Ascending aorta (tissue), 2 donors: ENCODE results near the gene SINHCAF. TPM values are rescaled to one million over a fixed set of nuclear protein-coding genes. Genes with fewer than 3 reads are reported as not detected.

Experiments used
- DNase-seq, 2 donors: peaks; one replicate each; pipeline ENCODE4 v3.0.0-alpha.2; 2019; ENCODE audit warnings: low spot score in 2 of 2
- H3K27ac ChIP-seq, 2 donors: fragments of 200-600 bp; sonication (generic); one replicate each; pipeline ENCODE4 v1.5.1; 2016 to 2017; ENCODE audit warnings: mild to moderate bottlenecking in 1 of 2
- H3K27me3 ChIP-seq: fragments of 200-600 bp; sonication (generic); one replicate; pipeline ENCODE4 v1.5.1; 2017
- H3K36me3 ChIP-seq, 2 donors: fragments of 200-600 bp; sonication (generic); one replicate each; pipeline ENCODE4 v1.5.1; 2016
- H3K4me1 ChIP-seq, 2 donors: fragments of 200-600 bp; sonication (generic); one replicate each; pipeline ENCODE4 v1.5.1; 2016 to 2017; ENCODE audit warnings: mild to moderate bottlenecking in 1 of 2
- H3K4me3 ChIP-seq, 2 donors: fragments of 200-600 bp; sonication (generic); one replicate each; pipeline ENCODE4 v1.5.1; 2016 to 2017; ENCODE audit warnings: mild to moderate bottlenecking in 1 of 2
- H3K9me3 ChIP-seq, 2 donors: fragments of 200-600 bp; sonication (generic); one replicate each; pipeline ENCODE4 v1.5.1; 2016
- CTCF ChIP-seq, 3 experiments: fragments of 200-600 bp in 2 of 3; fragments of 450-650 bp in 1 of 3; sonication (generic) in 2 of 3; IDR thresholded peaks; one replicate each; pipeline ENCODE4 v1.5.1; 2016 to 2019; ENCODE audit warnings: antibody characterized with exemption in 3 of 3, mild to moderate bottlenecking in 1 of 3, moderate library complexity in 1 of 3
- intact Hi-C: fragments of 100-400 bp; cut with DNase I; formaldehyde crosslinking; loops from one replicate; pipeline ENCODE4 v1.15.1; 2023
- total RNA-seq: library from RNA; depleted of rRNA; stranded (reverse); fragments of >200 nt; gene quantifications from one replicate; pipeline ENCODE4 v1.1.0, GENCODE V29; 2016

Gene SINHCAF
- total RNA-seq, 1 donor from 2014 or later: 10.9 TPM

- H3K9me3 ChIP-seq: no peaks in the 10 kb centered on the region
- no peaks in the 10 kb centered on the region for H3K4me1 ChIP-seq
- no peak for TF ChIP-seq CTCF (IDR thresholded peaks at IDR 0.05)
- H3K27me3 ChIP-seq: no peaks in the 10 kb centered on the region
- H3K36me3 ChIP-seq: no peaks in the 10 kb centered on the region
- DNase-seq: no peak
- intact Hi-C loops: no loop called here
- H3K4me3 ChIP-seq: no peak overlapping the region
- no peak overlapping the region for H3K27ac ChIP-seq
Observed at GRCh38 chr12:31311634-31312258, 14.2 kb downstream of the SINHCAF start.

GRCh38 chr12:31310488-31310887 is 15.5 kb downstream of the SINHCAF start:
- H3K4me3 ChIP-seq: no peak overlapping the region
- no peak for DNase-seq
- intact Hi-C loops: no loop called here
- no peaks in the 10 kb centered on the region for H3K27me3 ChIP-seq
- H3K27ac ChIP-seq: no peak overlapping the region
- no peaks in the 10 kb centered on the region for H3K36me3 ChIP-seq
- H3K9me3 ChIP-seq: no peaks in the 10 kb centered on the region
- no peaks in the 10 kb centered on the region for H3K4me1 ChIP-seq
- no peak for TF ChIP-seq CTCF (IDR thresholded peaks at IDR 0.05)

- Histone ChIP-seq H3K36me3 (peaks cover 0 to 6% of the 10 kb centered on the region in 2 donors), H3K27me3 (no peaks in the 10 kb centered on the region), H3K4me1 (no peaks in the 10 kb centered on the region), H3K27ac (no peak overlapping the region), H3K4me3 (no peak overlapping the region), H3K9me3 (no peaks in the 10 kb centered on the region)
- TF ChIP-seq CTCF (IDR thresholded peaks at IDR 0.05): no peak
- DNase-seq: no peak
- intact Hi-C loops: no loop called here
Observed at GRCh38 chr12:31309279-31309678, 16.7 kb downstream of the SINHCAF start.

GRCh38 chr12:31308116-31308515 is 17.8 kb downstream of the SINHCAF start:
- Histone ChIP-seq H3K27me3 (no peaks in the 10 kb centered on the region), H3K36me3 (peaks cover 0 to 11% of the 10 kb centered on the region in 2 donors), H3K27ac (no peak overlapping the region), H3K4me3 (no peak overlapping the region), H3K9me3 (no peaks in the 10 kb centered on the region), H3K4me1 (no peaks in the 10 kb centered on the region)
- TF ChIP-seq CTCF (IDR thresholded peaks at IDR 0.05): no peak
- no peak for DNase-seq
- intact Hi-C loops: no loop called here

GRCh38 chr12:31306866-31307265 is 19.1 kb downstream of the SINHCAF start:
- no peak overlapping the region for H3K4me3 ChIP-seq
- peaks cover 0 to 11% of the 10 kb centered on the region in 2 donors for H3K36me3 ChIP-seq
- no peak overlapping the region for H3K27ac ChIP-seq
- H3K27me3 ChIP-seq: no peaks in the 10 kb centered on the region
- intact Hi-C loops: no loop called here
- TF ChIP-seq CTCF (IDR thresholded peaks at IDR 0.05): no peak
- no peaks in the 10 kb centered on the region for H3K9me3 ChIP-seq
- no peak for DNase-seq
- no peaks in the 10 kb centered on the region for H3K4me1 ChIP-seq

- intact Hi-C loops: no loop called here
- TF ChIP-seq CTCF (IDR thresholded peaks at IDR 0.05): no peak
Observed at GRCh38 chr12:31303466-31303865, 22.5 kb downstream of the SINHCAF start.

More at GRCh38 chr12:31303466-31303865, 22.5 kb downstream of the SINHCAF start:
- no peaks in the 10 kb centered on the region for H3K9me3 ChIP-seq
- no peaks in the 10 kb centered on the region for H3K27me3 ChIP-seq
- H3K4me3 ChIP-seq: no peak overlapping the region
- no peak overlapping the region for H3K27ac ChIP-seq
- DNase-seq: no peak
- H3K4me1 ChIP-seq: no peaks in the 10 kb centered on the region
- peaks cover 0 to 11% of the 10 kb centered on the region in 2 donors for H3K36me3 ChIP-seq
